ENCODE data around the gene TMEM129. TPM values are rescaled to one million over a fixed set of nuclear protein-coding genes. Genes with fewer than 3 reads are reported as not detected.

TMEM129 gene
- total and polyA plus RNA-seq, 12 donors: 28.1 to 45.6 (median 33.2) TPM

GRCh38 chr4:1684506-1685234 lies 36.5 kb downstream of the TMEM129 start:
- peak in 6 of 8 donors; percentile 2 to 59 (median 8) for ATAC-seq
- no peaks in the 10 kb centered on the region for H3K9me3 ChIP-seq
- no peaks in the 10 kb centered on the region for H3K27me3 ChIP-seq
- peak overlapping the region in 9 of 10 donors; percentile 40 to 69 (median 56) for H3K4me3 ChIP-seq
- DNase-seq: no peak
- peaks cover 0 to under 1% (median 0%) of the 10 kb centered on the region in 9 donors for H3K36me3 ChIP-seq
- intact Hi-C loops (cut with DNase I): no loop called here
- no peak for TF ChIP-seq CTCF (IDR thresholded peaks at IDR 0.05)
- 33 to 34% methylated on average over 55 to 66 of the region's 66 CpGs for WGBS, 2 donors
- H3K4me1 ChIP-seq: peaks cover 0 to 18% (median 8%) of the 10 kb centered on the region in 9 donors
- H3K27ac ChIP-seq: peak overlapping the region in 6 of 10 donors; percentile 21 to 67 (median 62)

GRCh38 chr4:1683736-1684505 lies 37.2 kb downstream of the TMEM129 start, which contains the start of gene FAM53A:
Gene FAM53A (minus strand): TSS chr4:1684313. CDS start chr4:1668741, 15,572 bp downstream.
- peak in 2 of 9 donors; percentile 7 for TF ChIP-seq CTCF (IDR thresholded peaks at IDR 0.05)
- WGBS, 2 donors: 1% methylated on average over 60 to 109 of the region's 118 CpGs
- H3K27me3 ChIP-seq: no peaks in the 10 kb centered on the region
- peaks cover 0 to 18% (median 8%) of the 10 kb centered on the region in 9 donors for H3K4me1 ChIP-seq
- no peaks in the 10 kb centered on the region for H3K9me3 ChIP-seq
- intact Hi-C loops (cut with DNase I): no loop called here
- H3K27ac ChIP-seq: peak within 1 kb of the TSS; percentile 15 to 83 (median 64)
- DNase-seq (peak; percentile 89 to 96), ATAC-seq (peak; percentile 91 to 98 (median 94))
- H3K4me3 ChIP-seq: peak within 1 kb of the TSS; percentile 12 to 72 (median 66)
- H3K36me3 ChIP-seq: no peaks in the 10 kb centered on the region

GRCh38 chr4:1683261-1683735 lies 37.8 kb downstream of the TMEM129 start:
- ATAC-seq: peak in 2 of 8 donors; percentile 14 to 17

More at GRCh38 chr4:1683261-1683735, 37.8 kb downstream of the TMEM129 start:
- TF ChIP-seq CTCF (IDR thresholded peaks at IDR 0.05): no peak
- Histone ChIP-seq H3K4me1 (peaks cover 0 to 18% (median 8%) of the 10 kb centered on the region in 9 donors), H3K27me3 (no peaks in the 10 kb centered on the region), H3K36me3 (no peaks in the 10 kb centered on the region), H3K4me3 (peak overlapping the region in 9 of 10 donors; percentile 55 to 72 (median 66)), H3K9me3 (no peaks in the 10 kb centered on the region), H3K27ac (peak overlapping the region in 9 of 10 donors; percentile 15 to 83 (median 62))
- DNase-seq: peak in 1 of 2 donors; percentile 9
- 11 to 15% methylated on average over 13 of the region's 13 CpGs for WGBS, 2 donors
- intact Hi-C loops (cut with DNase I): no loop called here

All from heart right ventricle (tissue), 16 donors.